HTERT RPE-1 (cell line): ENCODE results near the gene PDE2A.

Experiments
- in situ Hi-C: fragments of 300-500 bp; cut with MboI; formaldehyde crosslinking; loops from 4 replicates; pipeline ENCODE4 v1.14.3; 2020; ENCODE audit warnings: low sequenced_read_pairs

PDE2A gene

DNA sequence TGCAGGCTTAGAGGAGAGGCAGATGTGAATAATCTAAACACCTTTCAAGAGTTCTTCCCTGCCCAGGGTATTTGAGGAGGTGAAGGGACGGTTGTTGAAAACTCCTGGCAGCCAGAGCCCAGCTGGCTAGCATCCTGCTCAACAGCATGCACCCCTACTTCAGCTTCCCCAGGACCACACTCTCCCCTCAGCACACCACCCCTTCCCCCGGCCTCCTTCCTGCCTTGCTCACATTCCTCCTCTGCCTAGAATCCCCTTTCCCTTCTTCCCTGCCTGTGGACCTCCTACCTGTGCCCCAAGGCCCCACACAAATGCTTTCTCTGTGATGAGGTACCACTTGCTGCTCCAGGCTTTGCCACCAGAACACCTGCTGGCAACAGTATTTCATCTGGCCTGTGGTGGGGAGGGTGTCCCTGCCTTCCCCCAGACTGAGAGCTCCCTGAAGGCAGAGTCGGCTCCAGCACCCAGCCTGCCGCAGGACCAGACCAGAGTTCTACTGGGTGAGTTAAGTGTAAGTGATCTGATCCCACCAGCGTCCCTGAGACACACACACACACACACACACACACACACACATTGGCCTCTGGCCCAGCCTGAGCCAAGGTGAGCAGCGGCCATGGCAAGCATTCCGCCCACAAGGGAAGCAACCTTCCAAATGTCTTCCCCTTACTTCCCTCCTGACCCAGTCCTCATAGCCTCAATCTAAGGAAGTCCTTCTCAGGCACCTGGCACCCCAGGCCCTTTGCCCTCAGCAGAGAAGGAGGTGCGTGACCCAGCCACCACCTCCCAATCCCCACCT is 79.5 kb downstream of the PDE2A start:
- in situ Hi-C loops, result no loop called here

DNA sequence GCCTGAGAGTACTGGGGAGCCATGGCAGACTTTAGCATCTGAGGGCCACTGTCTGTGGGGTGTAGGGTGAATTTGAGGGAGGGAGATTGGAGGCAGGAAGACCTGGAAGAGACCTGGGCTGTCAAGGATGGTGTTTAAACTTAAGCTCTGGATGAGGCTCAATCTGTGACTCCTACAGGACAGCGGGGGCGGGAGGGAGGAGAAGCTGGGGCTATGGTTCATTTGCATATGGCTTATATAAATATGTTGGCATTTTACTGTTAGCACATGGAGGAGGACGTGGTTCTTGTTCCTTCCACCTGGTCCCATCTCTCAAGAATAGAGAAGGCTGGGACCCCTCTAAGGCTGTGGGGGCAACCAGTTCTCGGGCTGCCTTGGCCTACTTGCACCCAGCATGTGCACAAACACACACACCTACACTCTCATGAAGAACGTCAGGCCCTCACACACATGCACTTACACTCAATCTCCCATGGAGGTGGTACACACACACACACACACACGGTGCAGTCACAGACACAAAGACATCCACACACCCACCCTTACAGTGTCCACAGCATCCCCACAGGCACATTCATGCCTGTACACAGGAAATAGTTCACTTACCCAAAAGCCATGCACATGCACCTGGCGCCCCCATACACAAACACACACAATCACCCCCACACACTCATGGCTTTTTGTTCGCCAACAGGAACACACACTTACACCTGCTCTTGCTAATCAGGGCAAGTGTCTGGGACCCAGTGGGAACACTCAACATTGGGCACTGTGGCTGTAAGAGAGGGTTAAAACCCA is 81.3 kb downstream of the PDE2A start:
- in situ Hi-C loops, result no loop called here

DNA sequence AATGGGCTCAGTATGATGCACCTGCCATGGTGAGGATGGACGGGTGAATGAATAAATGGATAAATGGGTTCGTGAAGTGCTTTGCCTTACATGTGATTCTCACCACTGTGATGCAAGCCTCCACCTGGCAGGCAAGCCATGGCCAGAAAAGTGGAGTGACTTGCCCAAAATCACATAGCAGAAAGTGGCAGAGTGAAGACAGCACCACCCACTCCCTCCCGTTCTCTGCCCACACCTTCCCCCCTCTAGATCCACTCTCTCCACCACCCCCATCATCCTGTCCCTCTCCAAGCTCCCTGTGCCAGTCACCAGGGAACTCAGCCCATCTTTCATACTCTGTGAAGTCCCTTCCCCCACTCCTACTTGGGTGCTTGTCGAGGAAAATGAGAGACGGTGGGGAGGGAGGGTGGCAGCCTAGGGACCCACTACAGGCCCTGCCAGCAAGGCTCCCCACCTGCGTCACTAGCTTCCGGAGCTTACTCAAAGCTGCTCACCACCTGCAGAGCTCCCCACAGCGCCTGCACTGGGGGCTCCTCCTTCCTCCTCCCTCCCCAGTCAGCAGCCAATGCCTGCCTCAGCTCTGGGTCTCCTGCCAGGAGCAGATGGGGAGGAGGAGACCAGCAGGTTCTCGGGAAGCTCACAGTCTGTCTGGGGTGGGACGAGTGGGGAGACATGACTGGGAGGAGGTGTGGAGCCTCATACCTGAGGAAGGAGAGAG is 82.3 kb downstream of the PDE2A start:
- in situ Hi-C loops, result no loop called here

DNA sequence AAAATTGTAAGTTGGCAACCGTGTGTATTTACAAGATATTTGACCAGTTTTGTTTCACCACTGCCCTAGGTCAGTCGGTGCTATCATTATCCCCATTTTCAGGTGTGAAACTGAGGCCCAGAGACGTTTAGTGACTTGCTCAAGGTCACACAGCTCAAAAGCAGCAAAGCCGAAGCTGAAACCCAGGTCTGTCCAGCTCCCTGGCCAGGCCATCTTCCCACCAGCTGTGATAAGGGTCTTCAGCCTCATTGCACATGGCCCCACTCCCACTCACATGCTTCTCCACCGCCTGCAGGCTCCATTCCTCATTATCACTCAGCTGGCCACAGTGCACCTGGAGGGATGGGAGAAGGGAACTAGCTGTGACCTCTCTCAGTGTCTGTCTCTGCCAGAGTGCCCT is 83.2 kb downstream of the PDE2A start:
- in situ Hi-C loops, result no loop called here

DNA sequence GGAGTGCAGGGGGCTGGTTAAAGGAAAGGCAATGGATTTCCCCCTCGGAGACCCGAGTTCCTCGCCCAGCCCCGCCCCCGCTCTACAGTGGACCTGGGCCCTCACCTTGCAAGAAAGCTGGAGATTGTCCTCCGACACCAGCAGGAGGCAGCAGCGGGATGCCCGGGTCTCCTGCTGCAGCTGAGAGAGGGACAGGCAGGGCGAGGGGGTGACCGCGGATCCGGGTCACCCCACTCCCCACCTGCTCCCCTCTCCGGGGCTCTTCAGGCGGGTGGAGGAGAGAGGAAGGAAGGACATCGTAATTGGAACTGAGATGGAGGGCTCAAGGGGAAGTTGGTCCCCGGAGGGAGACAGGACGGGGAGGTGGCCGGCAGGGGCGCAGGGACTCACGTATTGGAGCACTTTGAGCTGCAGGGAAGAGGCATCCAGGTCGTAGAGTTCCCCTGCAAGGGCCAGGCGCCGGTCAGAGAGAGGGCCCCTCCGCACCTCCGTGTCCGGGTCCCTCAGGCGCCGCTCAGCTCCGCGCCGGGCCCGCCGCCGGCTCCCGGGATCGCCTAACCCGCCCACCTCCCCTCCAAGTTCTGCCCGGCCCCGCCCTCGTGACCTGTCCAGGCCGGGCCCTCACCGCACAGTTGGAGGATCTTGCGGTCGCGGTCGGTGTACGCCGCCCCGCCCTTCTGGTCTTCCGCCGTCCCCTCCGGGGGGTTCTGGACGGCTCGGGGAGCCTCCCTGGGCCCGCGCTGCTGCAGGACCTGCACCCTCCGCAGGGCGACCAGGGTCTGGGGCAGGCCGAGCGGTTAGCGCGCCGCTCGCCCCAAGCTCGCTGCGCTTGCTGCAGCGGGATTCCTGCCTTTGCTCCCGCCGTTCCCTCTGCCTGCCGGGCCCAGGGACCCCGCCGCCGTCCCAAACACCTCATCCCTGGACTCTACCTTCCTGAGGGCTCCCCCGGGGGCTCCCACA is 84.1 kb downstream of the PDE2A start:
- in situ Hi-C loops, result no loop called here

DNA sequence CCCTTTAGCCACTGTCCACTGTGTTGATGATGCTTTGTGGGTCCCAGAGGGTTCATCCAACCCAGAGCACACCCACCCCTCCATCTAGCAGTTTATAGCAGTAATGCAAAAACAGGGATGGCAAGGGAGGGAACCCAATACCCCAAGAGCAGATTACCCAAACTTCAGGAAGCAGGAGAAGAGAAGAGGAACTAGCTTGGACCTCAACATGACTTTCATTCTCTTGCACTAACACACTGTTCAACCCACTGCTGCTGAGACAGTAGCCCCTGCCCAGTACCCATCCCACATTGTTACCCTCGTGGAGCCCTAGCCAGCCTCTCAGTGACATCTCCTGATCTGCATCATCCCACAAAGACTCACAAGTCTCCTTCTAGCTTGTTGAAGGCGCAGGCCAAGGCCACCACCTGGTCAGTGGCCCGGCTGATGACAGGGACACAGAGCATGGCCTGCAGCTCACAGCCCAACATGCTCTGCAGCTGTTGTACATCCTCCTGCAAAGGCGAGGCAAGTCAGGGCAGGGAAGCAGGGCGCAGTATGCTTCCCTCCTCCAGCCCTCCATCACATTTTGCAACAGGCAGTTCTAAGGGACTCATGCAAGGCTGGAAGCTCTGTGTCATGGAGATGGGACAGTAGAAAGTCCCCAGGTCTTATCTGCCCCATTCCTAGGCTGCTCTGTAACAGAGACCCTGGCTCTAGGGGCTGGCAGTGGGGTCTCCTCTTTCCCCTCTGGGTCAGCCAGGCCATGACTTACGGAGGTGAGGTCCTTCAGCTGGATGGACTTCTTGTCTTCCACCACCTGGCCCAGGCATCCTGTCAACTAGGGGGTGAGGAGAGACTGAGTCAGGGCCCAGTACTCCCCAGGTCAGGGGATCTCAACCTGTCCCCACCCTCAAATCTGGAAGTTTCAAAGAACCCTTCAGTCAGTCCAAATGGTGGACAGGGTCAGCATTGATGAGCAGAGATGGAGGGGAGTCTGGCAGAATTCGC is 85.5 kb downstream of the PDE2A start:
- in situ Hi-C loops, result no loop called here

DNA sequence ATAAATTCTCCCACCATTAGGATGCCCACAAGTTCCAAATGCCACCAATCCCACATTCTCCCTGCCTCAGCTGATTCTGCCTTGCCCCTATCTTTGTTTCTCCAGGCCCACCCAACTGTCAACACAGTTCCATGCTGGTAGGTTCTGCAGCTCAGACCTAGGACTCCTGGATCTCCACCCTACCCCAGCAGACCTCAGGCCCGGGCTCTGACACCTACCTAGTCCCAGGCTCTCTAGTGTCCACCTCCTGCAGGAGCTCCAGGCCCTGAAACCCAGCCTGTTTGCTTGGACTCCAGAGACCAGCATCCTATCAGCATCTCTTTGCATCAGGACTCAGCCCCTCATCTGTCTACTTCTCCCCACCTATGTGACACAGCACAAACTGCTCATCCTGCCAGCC is 86.5 kb downstream of the PDE2A start:
- in situ Hi-C loops, result no loop called here

DNA sequence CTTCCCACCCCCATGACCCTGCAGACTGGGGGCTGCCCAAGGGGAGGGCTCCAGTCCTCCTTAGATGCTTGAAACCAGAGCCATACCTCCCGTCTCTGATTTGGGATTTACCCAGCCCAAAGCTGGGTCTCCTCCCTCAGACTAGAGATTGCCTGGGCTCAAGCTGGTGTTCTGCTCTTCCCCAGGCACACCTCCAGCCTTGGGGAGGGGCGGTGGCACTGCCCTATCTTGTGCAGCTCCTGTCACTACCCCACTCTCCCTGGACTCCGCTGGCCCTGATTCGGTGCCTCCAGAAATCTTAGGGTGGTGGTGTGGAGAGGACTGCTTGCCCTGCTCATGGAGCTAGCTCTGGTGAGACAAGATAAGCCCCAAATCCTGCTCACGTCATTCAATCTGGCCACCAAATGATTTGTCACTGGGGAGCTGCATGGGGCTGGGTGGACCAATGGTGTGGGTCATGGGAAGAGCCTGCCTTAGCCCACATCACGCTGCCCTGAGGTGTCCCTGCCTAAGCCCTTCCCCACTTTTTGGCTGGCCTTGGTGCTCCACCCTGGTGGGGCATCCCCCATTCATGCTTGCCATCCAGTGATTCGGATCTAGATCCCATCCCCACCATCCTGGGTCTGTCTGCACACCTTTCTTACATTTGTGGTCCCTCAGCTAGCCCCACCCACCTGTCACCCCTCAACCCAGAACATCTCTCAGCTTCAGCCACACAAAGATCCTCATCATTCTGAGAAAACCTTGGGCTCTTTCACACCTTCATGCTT is 87.7 kb downstream of the PDE2A start:
- in situ Hi-C loops, result no loop called here

DNA sequence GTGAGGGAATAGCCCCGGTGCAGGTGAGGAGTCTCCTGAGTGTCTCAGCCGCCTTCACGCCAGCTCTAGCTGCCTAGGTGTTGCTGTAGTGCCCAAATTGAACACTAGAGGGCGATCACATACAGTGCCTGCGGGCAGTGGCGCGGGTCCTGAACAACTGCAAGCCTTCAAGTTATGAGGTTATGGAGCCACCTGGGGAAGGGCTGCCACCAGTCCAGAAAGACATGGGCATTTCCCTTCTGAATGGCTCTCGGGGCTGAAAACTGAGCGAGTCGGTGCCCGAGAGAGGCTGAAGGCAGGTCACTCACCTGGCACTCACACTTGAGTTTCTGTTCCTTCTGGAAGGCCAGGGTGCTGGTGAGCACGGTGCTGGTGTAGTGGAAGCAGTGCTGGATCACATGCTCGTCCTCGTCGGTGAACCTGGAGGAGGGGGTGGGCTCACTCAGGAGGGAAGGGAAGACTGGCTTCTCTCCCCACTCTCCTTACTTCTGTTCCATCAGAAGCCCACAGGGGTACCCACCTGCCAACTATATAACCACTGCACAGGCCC is 88.4 kb downstream of the PDE2A start:
- in situ Hi-C loops, result no loop called here

DNA sequence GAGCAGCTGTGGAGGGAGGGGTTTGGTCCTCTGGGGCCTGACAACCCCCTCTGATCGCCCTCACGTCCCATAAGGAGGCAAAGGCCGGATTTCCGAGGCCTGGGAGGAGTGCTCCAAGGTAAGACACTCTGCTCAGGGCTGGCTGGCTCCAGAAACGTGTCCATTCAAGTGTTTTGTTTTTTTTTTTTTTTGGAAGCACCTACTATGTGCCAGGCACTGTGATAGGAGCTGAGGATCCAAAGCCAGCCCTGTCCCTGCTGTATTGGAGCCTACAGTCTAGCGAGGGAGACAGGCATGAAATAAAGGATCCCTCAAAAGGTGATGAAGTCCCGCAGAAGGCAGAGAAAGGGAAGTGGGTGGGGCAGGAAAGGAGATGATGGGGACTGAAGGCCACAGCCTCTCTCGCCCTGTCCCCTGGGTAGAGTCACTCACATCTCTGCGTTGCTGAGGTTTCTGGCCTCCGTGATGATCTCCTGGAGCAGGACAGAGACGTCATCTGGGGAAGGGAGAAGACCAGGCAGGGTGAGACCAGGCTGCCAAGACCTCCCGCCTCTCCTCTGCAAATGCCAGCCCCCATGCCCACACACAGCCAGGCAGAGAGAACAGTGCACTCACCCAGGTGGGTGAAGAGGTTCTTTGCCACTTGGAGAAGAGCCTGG is 89.2 kb downstream of the PDE2A start:
- in situ Hi-C loops, result no loop called here

DNA sequence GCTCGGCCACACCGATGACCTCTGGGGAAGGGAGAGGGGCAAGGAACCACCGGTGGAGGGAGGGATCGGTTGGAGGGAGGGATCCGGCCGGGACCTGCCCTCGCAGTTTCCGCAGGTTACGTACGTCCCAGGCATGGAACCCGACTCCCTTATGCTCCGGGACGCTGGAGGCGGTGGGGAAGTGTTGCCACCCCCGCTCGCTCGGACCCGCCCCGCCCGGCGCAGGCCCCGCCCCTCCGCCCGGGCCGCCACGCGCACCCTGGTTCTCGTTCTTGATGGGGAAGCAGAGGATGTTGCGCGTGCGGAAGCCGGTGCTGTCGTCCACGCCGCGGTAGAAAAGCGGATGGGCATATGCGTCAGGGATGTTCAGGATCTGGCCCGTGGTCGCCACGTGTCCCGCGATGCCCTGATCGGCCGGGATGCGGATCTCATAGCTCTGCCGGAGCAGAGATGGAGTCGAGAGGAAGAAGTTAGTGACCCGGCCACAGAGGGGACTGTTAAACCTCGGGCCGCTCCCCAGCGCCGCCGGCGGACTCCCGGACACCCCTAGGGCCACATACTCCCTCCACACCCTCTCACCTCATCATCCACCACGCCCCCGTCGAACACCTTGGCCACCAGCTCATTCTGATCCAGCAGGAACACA is 89.8 kb downstream of the PDE2A start:
- in situ Hi-C loops, result no loop called here

DNA sequence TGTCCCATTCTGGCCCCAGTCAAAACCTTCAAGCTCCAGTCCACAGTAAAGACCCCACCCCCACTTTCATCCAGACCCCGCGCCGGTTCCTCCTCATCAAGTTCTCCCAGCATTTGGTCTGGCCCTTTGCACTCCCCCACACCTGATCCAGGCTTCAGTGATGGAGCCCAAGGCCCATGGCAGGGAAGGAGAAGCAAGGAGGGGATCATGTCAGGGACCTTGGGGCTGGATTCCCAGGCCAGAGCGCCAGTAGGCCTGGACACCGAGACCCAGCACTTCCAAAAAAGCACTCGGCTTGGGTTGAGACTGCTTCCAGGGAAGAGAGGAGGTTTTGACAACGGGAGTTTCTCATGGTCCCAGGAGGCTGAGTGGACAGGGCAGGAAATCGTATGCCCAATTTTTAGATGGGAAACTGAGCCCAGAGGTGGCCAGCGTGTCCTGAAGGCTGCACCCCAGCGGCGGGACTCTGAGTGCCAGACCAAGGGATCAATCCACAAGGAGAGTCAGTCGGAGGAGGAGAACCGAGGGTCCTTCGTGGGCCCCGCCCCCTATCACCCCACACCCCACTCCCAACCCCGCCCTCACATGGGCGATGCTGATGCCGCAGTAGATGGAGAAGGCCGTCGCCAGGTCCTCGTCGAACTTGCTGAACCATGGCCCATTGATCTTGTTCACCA is 90.5 kb downstream of the PDE2A start:
- in situ Hi-C loops, result no loop called here

DNA sequence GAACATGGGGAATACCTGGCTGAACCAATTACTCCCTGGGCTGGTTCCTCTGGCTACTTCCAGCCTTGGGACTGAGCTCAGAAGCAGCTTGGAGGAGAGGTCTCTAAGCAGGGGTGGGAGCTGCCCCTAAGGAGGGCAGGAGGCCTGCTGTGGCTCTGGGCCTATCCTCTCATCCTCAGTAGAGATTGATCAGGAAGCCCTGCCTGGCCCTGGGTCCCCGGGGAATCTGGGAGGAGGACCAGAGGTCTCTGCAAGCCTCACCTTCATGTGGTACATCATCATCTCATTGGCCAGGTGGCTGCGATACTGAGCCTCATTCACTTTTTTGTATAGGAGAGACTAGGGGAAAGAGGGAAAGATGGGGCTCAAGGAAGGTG is 91.1 kb downstream of the PDE2A start:
- in situ Hi-C loops, result no loop called here

DNA sequence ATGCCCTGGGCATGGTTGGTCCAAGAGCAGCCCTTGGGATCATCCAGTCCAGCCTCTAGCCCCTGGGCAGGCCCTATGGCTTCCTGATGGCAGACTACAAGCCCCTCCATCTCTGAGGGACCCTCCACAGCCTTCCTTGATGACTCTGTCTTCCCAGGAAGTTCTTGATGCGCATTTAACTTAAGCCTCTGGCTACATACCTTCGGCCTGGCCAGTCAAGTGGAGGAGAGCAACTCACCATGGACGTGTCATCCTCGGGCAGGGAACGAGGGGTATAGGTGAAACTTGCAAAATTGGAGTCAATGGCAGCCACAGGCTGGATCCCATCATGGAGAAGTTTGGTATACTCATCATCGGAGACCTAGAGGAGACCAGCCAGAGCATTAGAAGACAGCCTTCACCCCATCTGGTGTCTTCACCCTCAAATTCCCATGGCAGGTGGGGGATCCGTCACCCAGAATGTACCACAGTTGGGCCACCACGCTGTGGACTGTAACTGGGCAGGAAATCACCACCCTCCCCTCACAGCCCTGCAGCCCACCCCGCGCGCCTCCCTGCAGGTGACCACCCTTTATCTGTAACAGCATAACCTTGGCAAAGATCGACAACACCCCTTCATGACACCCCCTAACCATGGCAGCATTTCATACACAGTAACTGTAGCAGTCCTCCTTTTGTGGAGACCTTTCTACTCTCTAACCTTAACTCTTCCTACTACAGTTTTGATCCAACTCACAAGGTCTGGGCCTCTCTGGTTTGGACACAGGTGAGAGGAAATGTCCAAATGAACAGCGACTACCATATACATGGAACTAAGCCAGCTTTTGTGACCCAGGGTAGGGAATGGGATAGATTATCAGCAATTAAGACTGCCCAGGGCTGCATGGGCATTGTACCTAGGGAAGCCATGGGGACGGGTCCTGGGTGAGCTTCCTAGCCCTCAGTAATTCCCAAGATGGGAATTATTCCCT is 91.7 kb downstream of the PDE2A start:
- in situ Hi-C loops, result no loop called here

DNA sequence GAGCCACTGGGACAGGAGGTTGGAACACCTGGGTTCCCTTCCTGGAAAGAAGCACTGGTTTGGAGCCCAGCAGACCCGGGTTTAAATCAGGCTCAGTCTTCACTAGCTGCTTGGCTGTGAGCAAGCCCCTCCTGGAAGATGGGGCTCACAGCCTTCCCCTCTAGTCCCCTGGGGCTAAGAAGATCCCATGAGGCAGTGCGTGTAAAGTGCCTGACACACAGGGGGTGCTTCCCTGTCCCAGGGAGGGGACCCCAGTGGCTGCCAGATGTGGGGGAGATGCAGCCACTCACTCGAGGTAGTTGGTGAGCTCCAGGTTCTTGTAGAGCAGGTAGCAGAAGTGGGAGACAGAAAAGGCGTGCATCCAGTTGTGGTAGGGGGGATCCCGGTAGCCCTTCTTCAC is 93.2 kb downstream of the PDE2A start:
- in situ Hi-C loops, result no loop called here

DNA sequence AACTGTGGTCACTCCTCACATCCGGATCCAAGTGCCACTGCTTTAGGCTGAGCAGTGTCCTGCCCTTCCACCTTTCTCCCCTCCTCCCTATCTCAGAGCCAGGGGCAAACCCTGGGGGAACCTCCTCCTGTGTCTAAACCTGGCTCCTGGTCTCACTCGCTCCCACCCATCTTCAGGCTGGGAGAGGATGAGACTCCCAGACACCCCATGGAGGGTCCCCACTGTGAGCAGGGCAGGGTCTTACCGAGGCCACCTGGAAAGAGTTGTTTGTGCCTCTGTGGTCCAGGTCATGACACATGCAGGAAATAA is 93.6 kb downstream of the PDE2A start:
- in situ Hi-C loops, result no loop called here
